Gastrocnemius medialis (tissue), 4 donors: Measurements from ENCODE around the gene MAGI1.

Source experiments
- CTCF ChIP-seq, 5 experiments: fragments of 450-650 bp in 3 of 5; fragments of 200-600 bp in 2 of 5; sonication (generic) in 2 of 5; IDR thresholded peaks in 4 of 5; conservative IDR thresholded peaks in 1 of 5; 1 replicate in 4 of 5; 2 replicates in 1 of 5; pipeline ENCODE4 v1.5.1; 2016 to 2019; ENCODE audit warnings: antibody characterized with exemption in 5 of 5, mild to moderate bottlenecking in 3 of 5, moderate library complexity in 3 of 5
- POLR2A ChIP-seq, 2 donors: fragments of 450-650 bp; IDR thresholded peaks; one replicate each; pipeline ENCODE4 v1.6.1; 2017; ENCODE audit warnings: antibody characterized with exemption in 2 of 2, mild to moderate bottlenecking in 2 of 2, moderate library complexity in 2 of 2

- TF ChIP-seq CTCF (IDR thresholded peaks at IDR 0.05 in 4 of 5, conservative IDR thresholded peaks at IDR 0.05 in 1 of 5) = no peak
- TF ChIP-seq POLR2A (IDR thresholded peaks at IDR 0.05) = no peak
Observed at GRCh38 chr3:65326574-65326973, 712.1 kb downstream of the MAGI1 start.
